ENCODE data around the gene SPDYC.

The SPDYC gene

DNA sequence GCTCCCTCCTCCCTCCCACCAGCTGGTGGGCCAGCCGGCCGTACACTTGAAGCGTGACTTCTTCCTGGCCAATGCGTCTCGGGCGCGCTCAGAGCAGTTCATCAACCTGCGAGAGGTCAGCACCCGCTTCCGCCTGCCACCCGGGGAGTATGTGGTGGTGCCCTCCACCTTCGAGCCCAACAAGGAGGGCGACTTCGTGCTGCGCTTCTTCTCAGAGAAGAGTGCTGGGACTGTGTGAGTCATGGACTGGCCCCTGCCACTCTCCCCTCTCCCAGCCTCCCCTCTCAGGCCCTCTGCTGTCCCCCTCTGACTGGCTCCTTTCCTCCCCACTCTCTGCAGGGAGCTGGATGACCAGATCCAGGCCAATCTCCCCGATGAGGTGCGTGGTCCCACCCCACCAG lies 36.4 kb downstream of the SPDYC start:
- DNase-seq (ENCODE audit: low read depth, low spot score): no peak

DNA sequence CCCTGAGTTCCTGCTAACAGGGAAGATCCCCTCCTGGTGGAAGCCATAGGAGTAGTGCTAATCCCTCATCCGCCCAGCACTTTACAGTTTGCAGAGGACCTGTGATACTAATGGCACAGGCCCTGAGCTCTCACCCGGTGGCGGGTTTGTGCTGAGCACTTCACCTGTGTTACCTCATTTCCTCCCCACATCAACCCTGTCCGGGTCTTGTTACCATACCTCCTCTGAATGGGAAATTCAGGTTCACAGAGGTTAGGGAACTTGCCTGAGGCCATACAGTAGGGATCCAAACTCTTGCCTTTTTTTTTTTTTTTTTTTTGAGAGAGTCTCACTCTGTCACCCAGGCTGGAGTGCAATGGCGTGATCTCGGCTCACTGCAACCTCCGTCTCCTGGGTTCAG lies 36.9 kb downstream of the SPDYC start:
- no peak for DNase-seq (ENCODE audit: low read depth, low spot score)

DNA sequence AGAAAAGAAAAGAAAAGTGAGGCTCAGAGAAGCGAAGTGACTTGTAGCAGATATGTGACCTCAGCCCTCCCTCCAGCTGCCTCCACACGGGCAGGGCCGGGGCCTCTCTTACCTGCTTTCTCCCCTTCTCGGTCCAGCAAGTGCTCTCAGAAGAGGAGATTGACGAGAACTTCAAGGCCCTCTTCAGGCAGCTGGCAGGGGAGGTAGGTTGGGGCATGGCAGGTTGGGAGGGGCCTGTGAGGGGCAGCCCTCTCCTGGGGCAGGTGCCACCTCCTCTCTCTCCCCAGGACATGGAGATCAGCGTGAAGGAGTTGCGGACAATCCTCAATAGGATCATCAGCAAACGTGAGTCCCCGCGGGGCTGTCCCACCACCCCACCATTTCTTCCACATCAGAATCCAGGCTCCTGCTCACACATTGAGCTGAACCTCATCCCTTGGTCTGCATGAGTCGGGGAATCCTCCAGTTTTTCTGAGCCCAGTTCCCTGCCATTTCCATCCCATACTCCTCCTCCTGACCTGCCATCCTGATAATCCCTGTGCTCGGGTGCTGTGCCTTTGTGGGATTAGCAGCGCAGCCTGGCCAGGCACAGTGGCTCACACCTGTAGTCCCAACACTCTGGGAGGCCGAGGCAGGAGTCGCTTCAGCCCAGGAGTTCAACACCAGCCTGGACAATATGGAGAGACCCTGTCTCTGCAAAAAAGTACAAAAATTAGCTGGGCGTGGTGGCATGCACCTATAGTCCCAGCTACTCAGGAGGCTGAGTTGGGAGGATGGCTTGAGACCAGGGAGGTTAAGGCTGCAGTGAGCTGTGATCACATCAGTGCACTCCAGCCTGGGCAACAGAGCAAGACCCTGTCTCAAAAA lies 38.1 kb downstream of the SPDYC start:
- no peak for DNase-seq (ENCODE audit: low read depth, low spot score)

DNA sequence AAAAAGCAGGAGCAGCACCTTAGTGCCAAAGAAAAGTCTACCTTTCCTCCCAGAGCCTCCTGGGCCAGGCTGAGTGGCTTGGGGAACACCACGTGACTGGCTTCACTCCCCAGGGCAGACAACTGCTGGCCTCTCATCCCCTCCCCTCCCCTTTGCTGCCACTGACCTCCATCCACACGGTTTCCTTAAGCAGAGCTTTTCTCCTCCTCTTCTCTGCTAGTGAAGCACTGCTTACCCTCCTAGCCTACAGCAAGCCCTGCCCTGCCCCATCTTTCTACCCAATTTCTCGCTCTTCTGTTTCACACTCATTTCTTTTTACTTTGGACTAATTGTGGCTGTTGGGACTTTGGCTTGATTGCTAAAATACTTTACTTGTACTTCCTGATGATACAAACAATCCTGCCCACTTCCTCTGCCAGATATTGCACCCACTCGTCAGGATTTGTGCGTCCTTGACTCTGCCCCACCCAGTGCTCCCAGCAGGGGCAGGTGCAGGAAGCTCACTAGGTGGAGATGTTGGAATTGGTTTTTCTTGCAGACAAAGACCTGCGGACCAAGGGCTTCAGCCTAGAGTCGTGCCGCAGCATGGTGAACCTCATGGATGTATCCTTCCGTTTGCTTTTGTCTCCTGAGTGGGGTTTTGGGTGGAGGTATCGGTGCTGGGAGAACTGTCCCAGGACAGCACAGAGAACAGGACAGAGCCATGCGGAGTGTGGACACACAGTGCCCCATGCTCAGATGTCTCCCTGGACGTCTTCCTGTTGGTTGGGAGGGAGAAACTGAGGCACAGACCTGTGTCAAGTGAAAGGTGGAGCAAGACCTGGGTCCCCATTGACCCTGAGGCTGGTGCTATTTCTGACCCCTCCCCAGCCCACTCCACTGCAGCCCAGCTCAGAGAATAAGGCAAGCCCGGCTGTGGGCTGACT lies 39.0 kb downstream of the SPDYC start:
- no peak for DNase-seq (ENCODE audit: low read depth, low spot score)

DNA sequence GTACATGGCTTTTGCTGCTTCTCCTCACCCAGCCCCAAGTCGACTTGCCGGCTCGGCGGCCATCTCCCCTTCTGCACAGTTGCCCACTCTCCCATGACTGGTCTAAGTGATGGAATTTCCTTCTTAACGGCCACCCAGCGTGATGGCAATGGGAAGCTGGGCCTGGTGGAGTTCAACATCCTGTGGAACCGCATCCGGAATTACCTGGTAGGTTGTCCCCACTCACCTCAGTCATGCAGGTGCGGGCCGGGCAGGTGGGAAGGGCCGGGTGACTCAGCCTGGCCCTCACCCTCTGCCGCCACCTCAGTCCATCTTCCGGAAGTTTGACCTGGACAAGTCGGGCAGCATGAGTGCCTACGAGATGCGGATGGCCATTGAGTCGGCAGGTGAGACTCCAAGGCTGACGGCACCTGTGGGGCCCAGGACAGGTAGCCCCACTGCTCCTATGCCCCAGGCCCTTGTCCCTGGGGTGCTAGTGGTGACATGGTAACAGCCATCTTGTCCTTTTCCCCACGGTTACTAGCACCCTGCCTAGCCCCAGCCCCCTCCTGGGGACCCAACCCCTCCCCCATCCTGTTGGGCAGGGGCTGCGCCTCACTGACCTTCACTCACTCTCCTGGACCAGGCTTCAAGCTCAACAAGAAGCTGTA lies 39.8 kb downstream of the SPDYC start:
- no peak for DNase-seq (ENCODE audit: low read depth, low spot score)

DNA sequence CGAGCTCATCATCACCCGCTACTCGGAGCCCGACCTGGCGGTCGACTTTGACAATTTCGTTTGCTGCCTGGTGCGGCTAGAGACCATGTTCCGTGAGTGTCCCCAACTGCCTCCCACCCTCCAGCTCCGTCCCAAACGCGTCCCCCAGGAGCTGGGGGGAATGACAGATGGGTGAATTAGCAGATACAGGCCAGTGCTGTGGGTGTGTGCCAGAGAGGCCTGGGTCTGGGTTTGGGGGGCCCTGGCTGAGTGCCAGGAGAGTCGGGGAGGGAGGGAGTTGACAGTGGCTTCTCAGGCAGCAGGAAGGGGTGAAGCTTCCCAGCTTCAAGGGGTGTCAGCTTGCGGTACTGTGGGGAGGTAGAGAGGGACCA lies 40.3 kb downstream of the SPDYC start:
- no peak for DNase-seq (ENCODE audit: low read depth, low spot score)

DNA sequence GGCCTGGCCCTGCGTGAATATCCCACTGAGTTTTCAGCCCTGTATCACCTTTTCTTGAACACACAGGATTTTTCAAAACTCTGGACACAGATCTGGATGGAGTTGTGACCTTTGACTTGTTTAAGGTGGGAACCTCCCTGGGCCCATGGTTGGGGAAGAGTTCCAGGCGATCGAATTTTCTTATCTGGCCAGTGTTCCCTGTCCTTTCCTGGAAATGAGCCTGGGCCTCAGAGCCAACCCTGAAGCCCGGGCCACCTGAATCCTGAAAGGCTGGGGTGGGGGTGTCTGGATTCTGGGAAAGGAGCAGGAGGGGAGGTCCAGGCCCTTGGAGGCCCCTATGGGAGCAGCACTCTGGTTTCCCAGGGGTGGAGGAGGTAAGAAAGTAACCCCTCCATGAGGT lies 40.7 kb downstream of the SPDYC start:
- no peak for DNase-seq (ENCODE audit: low read depth, low spot score)

DNA sequence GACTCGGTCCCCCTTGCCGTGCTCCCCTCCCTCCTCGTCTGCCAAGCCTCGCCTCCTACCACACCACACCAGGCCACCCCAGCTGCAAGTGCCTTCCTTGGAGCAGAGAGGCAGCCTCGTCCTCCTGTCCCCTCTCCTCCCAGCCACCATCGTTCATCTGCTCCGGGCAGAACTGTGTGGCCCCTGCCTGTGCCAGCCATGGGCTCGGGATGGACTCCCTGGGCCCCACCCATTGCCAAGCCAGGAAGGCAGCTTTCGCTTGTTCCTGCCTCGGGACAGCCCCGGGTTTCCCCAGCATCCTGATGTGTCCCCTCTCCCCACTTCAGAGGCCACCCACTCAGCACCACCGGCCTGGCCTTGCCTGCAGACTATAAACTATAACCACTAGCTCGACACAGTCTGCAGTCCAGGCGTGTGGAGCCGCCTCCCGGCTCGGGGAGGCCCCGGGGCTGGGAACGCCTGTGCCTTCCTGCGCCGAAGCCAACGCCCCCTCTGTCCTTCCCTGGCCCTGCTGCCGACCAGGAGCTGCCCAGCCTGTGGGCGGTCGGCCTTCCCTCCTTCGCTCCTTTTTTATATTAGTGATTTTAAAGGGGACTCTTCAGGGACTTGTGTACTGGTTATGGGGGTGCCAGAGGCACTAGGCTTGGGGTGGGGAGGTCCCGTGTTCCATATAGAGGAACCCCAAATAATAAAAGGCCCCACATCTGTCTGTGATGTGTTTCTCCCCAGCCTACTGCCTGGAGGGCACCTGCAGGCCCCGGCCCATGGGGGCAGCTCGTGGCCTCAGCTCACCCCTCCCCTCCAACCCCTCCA lies 41.5 kb downstream of the SPDYC start:
- DNase-seq (ENCODE audit: low read depth, low spot score): no peak

DNA sequence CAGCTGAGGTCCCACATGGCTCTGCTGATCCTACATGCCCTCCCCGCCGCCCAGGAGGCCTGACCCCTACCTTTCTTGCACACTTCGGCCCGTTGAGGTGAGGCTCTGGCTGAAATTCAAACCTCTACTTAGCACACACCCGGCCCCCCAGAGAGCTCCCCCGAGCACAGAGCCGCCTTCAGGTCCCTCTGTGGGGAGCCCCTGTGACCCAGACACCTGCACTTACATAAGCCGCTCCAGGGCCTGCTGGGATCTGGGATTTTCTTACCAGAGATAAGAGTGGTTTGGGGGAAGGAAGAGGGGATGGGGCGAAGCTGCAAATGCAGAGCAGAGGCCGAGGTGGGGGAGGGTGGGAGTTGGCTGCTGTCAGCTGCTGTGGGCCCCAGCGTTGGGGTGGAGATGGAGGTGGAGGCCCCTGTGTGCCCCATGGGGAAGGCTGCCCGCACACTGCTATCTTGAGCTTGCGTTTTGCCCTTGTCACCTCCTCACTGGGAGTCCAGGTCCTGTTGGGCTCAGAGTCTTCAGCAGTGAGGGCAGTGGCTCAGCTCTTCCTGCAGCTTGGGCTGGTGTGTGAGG lies 42.3 kb downstream of the SPDYC start:
- no peak for DNase-seq (ENCODE audit: low read depth, low spot score)

DNA sequence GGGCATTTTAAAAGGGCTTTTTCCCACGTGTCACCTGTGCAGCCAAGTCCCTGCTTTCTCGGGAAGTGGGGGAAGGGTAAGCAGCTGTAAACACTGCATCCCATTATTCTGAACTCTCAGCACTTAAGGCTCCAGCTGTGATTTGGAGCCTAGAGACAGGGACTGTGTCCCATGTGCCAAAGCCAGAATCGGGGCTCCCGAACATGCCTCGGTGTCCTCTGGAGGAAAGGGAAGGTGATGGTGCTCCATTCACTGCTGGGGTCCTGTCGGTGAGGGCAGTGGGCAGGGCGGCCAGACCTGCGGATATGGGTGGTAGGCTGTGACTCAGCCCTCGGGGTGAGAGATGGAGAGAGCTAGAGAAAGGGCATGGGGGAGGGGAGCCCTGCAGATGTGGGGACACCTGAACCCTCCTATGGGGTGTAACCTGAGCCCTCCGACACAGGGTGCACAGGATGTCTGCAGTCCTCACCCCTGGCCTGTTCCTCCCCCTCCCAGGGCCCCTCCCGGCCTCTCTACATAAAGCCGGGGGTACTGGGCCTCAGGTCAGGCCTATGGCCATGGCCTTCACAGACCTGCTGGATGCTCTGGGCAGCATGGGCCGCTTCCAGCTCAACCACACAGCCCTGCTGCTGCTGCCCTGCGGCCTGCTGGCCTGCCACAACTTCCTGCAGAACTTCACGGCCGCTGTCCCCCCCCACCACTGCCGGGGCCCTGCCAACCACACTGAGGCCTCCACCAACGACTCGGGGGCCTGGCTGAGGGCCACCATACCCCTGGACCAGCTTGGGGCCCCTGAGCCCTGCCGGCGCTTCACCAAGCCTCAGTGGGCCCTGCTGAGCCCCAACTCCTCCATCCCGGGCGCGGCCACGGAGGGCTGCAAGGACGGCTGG lies 43.5 kb downstream of the SPDYC start:
- DNase-seq (ENCODE audit: low read depth, low spot score): no peak

DNA sequence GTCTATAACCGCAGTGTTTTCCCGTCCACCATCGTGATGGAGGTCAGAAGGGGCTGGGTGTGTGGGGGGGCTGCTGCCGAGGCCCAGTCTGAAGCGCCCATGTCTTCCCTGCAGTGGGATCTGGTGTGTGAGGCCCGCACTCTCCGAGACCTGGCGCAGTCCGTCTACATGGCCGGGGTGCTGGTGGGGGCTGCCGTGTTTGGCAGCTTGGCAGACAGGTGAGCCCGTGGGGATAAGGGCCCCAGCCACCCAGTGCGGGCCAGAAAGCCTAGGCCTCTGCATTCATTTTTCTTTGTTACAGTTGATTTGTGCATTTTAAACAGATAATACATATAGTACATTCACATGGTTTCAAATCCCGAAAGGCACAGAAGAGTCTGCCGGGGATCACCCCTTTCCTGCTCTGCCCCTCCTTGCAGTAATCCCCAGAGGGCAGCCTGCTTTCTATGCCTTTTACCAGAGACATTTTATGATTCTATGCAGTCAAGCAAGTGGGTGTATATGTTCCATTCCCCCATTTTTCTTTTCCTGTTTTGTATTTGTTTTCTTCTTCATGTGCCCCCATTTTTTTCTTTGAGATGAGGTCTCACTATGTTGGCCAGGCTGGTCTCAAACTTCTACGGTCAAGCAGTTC lies 44.3 kb downstream of the SPDYC start:
- DNase-seq (ENCODE audit: low read depth, low spot score): no peak

DNA sequence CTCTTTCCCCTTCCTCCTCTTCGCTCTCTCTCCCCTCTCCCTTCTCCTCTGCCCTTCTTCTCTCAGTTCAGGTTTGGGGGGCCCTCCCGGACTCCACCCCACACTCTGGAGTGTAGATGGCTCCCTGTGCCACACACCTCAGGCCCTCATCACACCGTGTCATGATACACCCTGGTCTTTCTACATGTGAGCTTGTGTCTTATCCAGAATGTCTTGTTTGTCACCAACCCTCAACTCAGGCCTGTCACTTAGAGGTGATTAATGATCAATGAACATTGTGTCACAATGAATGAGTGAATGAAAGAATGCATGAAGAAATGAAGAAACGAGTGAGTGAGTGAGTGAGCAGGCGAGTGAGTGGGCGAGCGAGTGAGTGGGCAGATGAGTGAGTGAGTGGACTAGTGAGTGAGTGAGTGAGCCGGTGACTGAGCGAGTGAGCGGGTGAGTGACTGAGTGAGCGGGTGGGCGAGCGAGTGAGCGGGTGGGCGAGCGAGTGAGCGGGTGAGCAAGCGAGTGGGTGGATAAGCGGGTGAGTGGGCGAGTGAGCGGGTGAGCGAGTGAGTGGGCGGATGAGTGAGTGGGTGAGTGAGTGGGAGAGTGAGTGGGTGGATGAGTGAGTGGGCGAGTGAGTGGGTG lies 45.5 kb downstream of the SPDYC start:
- no peak for DNase-seq (ENCODE audit: low read depth, low spot score)

DNA sequence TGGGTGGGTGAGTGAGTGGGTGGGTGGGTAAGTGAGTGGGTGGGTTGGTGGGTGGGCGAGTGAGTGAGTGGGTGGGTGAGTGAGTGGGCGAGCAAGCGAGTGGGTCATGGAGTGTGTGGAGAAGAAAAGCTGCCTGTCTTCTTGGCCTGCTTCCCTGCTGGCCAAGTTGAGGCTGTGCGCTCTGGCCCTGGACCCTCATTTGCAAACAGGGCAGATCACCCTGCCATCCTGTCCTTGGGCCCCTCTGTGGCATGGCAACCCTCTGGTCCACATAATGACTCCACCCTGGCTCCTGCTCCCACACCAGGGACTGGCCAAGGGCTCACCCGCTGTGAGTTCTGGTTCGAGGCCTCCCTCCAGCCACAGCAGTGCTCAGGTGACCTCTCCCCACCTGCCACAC lies 46.8 kb downstream of the SPDYC start:
- DNase-seq (ENCODE audit: low read depth, low spot score): no peak

DNA sequence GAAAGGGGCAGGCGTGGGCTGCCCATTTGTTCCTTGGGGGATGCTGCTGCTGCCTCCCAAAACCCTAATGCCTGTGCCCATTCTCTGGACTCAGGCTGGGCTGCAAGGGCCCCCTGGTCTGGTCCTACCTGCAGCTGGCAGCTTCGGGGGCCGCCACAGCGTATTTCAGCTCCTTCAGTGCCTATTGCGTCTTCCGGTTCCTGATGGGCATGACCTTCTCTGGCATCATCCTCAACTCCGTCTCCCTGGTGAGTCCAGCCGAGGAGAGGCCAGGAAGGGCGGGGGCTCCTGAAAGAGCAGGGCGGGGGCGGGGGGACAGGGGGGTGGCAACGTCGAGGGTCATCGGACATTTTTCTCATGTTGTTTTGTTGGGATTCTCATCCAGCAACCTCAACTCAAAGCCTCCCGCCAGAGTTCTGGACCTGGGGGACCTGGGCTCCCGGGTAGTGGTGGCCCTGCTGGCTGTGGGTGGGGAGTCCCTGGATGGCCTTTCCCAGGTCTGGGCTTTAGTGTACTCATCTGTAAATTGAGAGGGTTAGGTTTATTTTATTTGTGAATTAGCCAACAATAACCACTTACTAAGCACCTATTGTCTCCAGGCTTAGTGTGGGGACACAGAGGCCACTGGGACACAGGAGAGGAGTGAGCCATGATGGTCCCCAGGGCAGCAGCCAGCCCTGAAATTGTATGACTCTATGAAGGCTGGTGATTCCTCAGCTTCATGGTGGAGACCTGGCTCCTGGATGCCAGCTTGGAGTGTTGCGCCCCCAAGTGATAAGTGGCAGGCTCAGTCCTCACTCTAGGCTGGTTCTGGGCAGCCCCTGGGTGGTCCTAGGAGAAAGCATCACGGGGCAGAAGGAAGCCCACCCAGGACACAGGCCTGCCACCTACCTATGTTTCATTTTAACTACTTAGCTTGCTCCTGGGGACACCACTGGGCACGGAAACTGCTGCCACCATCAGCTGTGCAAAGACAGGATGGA lies 47.7 kb downstream of the SPDYC start:
- no peak for DNase-seq (ENCODE audit: low read depth, low spot score)

DNA sequence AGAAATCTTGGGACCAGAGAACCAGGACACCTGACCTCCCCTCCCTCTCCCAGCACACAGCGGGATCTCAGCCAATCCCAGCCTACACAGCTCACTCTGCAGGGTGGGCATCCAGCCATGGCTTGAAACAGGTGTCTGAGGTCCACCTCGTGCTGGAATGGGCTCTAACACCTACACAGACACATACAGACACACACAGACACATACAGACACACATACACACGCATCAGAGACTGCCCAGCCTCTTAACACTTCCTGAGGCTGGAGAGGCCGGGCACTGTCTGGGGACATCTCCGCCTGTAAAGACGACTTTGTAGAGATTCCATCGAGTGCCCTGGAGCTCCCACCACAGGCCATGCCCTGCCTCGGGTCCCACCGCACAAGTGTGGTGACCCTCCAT lies 48.4 kb downstream of the SPDYC start:
- DNase-seq (ENCODE audit: low read depth, low spot score): no peak

DNA sequence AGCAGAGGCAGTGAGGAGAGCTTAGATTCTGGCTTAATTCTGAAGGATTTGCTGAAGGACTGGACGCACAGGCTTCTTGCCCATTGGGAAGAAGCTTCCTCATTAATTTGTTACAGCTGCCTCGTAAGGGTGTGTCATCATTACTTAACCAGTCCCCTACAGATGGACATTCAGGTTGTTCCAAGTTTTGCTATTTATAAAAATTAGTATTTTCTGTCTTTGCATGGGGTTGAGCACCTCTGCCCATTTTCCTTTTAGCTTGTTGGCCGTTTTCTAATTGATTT lies 49.8 kb downstream of the SPDYC start:
- DNase-seq (ENCODE audit: low read depth, low spot score): no peak

DNA sequence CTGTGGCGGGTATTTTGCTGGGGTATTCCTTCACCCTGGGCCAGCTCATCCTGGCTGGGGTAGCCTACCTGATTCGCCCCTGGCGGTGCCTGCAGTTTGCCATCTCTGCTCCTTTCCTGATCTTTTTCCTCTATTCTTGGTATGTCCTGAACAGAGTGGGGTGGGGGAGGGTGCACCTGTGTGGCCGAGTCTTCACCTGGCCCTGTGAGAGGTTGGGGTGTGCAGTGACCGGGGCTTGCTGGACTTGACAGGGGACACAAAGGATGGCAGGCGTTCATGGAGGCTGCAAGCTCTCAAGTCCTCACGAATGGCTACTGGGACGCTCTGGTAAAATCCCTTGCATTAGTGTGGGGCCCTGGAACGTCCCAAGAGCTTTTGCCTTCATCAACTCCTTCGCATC lies 51.0 kb downstream of the SPDYC start:
- no peak for DNase-seq (ENCODE audit: low read depth, low spot score)
